Keratinocyte (primary cell): ENCODE measurements around the gene C10orf53. TPM values are rescaled to one million over a fixed set of nuclear protein-coding genes. Genes with fewer than 3 reads are reported as not detected.

Experiments
- DNase-seq: peaks from one replicate; pipeline ENCODE4 v3.0.0-alpha.2; 2011; ENCODE audit warnings: low read depth, missing footprints, low spot score
- FAIRE-seq: peaks from 2 replicates; lab custom pipeline; 2011; peaks lifted over from hg19 to GRCh38; lab: Jason Lieb, UNC
- H2AFZ ChIP-seq: 2 replicates; pipeline ENCODE4 v1.6.0; 2012; ENCODE audit warnings: low read length, control low read depth, inconsistent platforms; ENCODE audit not compliant: control insufficient read depth
- H3K27ac ChIP-seq: 2 replicates; pipeline ENCODE4 v1.5.1; 2011; ENCODE audit warnings: low read length; ENCODE audit not compliant: control insufficient read depth, insufficient read depth
- H3K27me3 ChIP-seq: 3 replicates; pipeline ENCODE4 v1.6.0; 2011; ENCODE audit warnings: low read length; ENCODE audit not compliant: control insufficient read depth, insufficient read depth; ENCODE audit errors: extremely low read depth
- H3K36me3 ChIP-seq, 2 experiments: 2 replicates in 1 of 2; 3 replicates in 1 of 2; pipeline ENCODE4 v1.5.1; 2011; ENCODE audit warnings: low read length in 2 of 2, mild to moderate bottlenecking in 1 of 2; ENCODE audit not compliant: control insufficient read depth in 2 of 2, insufficient read depth in 2 of 2; ENCODE audit errors: extremely low read depth in 1 of 2
- H3K4me1 ChIP-seq: 3 replicates; pipeline ENCODE4 v1.5.1; 2011; ENCODE audit warnings: low read length; ENCODE audit not compliant: control insufficient read depth, insufficient read depth; ENCODE audit errors: extremely low read depth
- H3K4me2 ChIP-seq: 3 replicates; pipeline ENCODE4 v1.6.0; 2011; ENCODE audit warnings: low read depth, low read length; ENCODE audit not compliant: control insufficient read depth, insufficient read depth; ENCODE audit errors: extremely low read depth
- H3K4me3 ChIP-seq, 3 experiments: fragments of 200-600 bp in 1 of 3; sonication (generic) in 1 of 3; 2 replicates in 2 of 3; 3 replicates in 1 of 3; pipeline ENCODE4 v1.5.1; 2011 to 2016; ENCODE audit warnings: low read length in 3 of 3, mild to moderate bottlenecking in 3 of 3, control low read depth in 2 of 3, inconsistent platforms in 1 of 3, low read depth in 1 of 3, mixed read lengths in 1 of 3, mixed run types in 1 of 3, moderate library complexity in 1 of 3; ENCODE audit not compliant: control insufficient read depth in 2 of 3, insufficient read depth in 2 of 3; ENCODE audit errors: extremely low read depth in 1 of 3
- H3K79me2 ChIP-seq: 2 replicates; pipeline ENCODE4 v1.6.0; 2012; ENCODE audit warnings: low read length; ENCODE audit not compliant: control insufficient read depth, insufficient read depth
- H3K9ac ChIP-seq: 3 replicates; pipeline ENCODE4 v1.6.0; 2011; ENCODE audit warnings: low read length; ENCODE audit not compliant: control insufficient read depth, insufficient read depth; ENCODE audit errors: extremely low read depth
- H3K9me1 ChIP-seq: 3 replicates; pipeline ENCODE4 v1.6.0; 2011; ENCODE audit warnings: low read length; ENCODE audit not compliant: control insufficient read depth, insufficient read depth; ENCODE audit errors: extremely low read depth
- H3K9me3 ChIP-seq: 2 replicates; pipeline ENCODE4 v1.5.1; 2012; ENCODE audit warnings: low read depth, low read length; ENCODE audit not compliant: control insufficient read depth
- H4K20me1 ChIP-seq: 3 replicates; pipeline ENCODE4 v1.6.0; 2011; ENCODE audit warnings: low read length; ENCODE audit not compliant: control insufficient read depth, insufficient read depth; ENCODE audit errors: extremely low read depth
- CTCF ChIP-seq, 3 experiments: IDR thresholded peaks in 1 of 3; conservative IDR thresholded peaks in 1 of 3; optimal IDR thresholded peaks in 1 of 3; 2 replicates in 2 of 3; 3 replicates in 1 of 3; pipeline versions ENCODE3 to v1.5.1; 2011; ENCODE audit warnings: low read length in 3 of 3, mild to moderate bottlenecking in 3 of 3, moderate library complexity in 2 of 3, control low read depth in 1 of 3, inconsistent platforms in 1 of 3; ENCODE audit not compliant: insufficient read depth in 2 of 3; ENCODE audit errors: extremely low read depth in 1 of 3
- EZH2 ChIP-seq: IDR thresholded peaks from one replicate; pipeline ENCODE4 v1.6.1; 2012; ENCODE audit warnings: inconsistent platforms, mild to moderate bottlenecking, low read length, moderate library complexity
- dilution Hi-C: fragments of 300-500 bp; cut with MboI; formaldehyde crosslinking; loops from one replicate; pipeline ENCODE4 v1.7.0; 2020; ENCODE audit warnings: low sequenced_read_pairs; ENCODE audit not compliant: extremely low pct_ligation_motif_present
- polyA plus RNA-seq, 5 experiments: library from polyadenylated mRNA; depleted of rRNA in 3 of 5; stranded (reverse) in 3 of 5; stranded (forward) in 1 of 5; unstranded in 1 of 5; fragments of >200 nt; gene quantifications; 1 replicate in 1 of 5; 2 replicates in 3 of 5; 3 replicates in 1 of 5; pipeline versions ENCODE4 v1.2.1 to v1.2.3, GENCODE V29; 2011 to 2012; ENCODE audit warnings: missing spikeins in 2 of 5, low read depth in 1 of 5, low replicate concordance in 1 of 5

C10orf53 gene
- polyA plus RNA-seq, 1 donor (not counting 4 experiments of a cell fraction or from before 2014, with no cell fraction given): not detected

- dilution Hi-C loops: no loop called here
- no peaks in the 10 kb centered on the region for H3K79me2 ChIP-seq
- no peak overlapping the region for H3K4me3 ChIP-seq
- H3K27me3 ChIP-seq: peaks cover 6% of the 10 kb centered on the region
- H3K9me1 ChIP-seq: no peaks in the 10 kb centered on the region
- no peak overlapping the region for H2AFZ ChIP-seq
- TF ChIP-seq EZH2: no peak
- TF ChIP-seq CTCF (optimal IDR thresholded peaks at IDR 0.05 in 1 of 3, IDR thresholded peaks at IDR 0.05 in 1 of 3, conservative IDR thresholded peaks at IDR 0.05 in 1 of 3; ENCODE audit: extremely low read depth in 1 of 3, insufficient read depth in 2 of 3, low read length in 3 of 3): no peak
- DNase-seq (no peak), FAIRE-seq (no peak)
- no peak overlapping the region for H3K4me2 ChIP-seq
- no peaks in the 10 kb centered on the region for H3K9me3 ChIP-seq
- H3K36me3 ChIP-seq: no peaks in the 10 kb centered on the region
- H3K27ac ChIP-seq: no peak overlapping the region
- no peak overlapping the region for H3K9ac ChIP-seq
- H4K20me1 ChIP-seq: no peaks in the 10 kb centered on the region
- no peaks in the 10 kb centered on the region for H3K4me1 ChIP-seq
Observed at GRCh38 chr10:49650724-49651034, 28.8 kb upstream of the C10orf53 start.

- TF ChIP-seq EZH2: no peak
- TF ChIP-seq CTCF (optimal IDR thresholded peaks at IDR 0.05 in 1 of 3, IDR thresholded peaks at IDR 0.05 in 1 of 3, conservative IDR thresholded peaks at IDR 0.05 in 1 of 3; ENCODE audit: extremely low read depth in 1 of 3, insufficient read depth in 2 of 3, low read length in 3 of 3): no peak
- Histone ChIP-seq H3K4me2 (no peak overlapping the region), H3K36me3 (no peaks in the 10 kb centered on the region), H4K20me1 (no peaks in the 10 kb centered on the region), H3K4me1 (no peaks in the 10 kb centered on the region), H3K9ac (no peak overlapping the region), H2AFZ (no peak overlapping the region), H3K9me3 (no peaks in the 10 kb centered on the region), H3K4me3 (no peak overlapping the region), H3K27ac (no peak overlapping the region), H3K9me1 (no peaks in the 10 kb centered on the region), H3K27me3 (peaks cover under 1% of the 10 kb centered on the region), H3K79me2 (no peaks in the 10 kb centered on the region)
- DNase-seq: no peak
- dilution Hi-C loops: no loop called here
- FAIRE-seq: no peak
Observed at GRCh38 chr10:49651039-49651835, 28.2 kb upstream of the C10orf53 start.
